Ectodermal cell (in vitro differentiated cells): ENCODE results near the gene CCBE1.
A peak's percentile ranks its signal among the peaks of the same experiment; 100 is the strongest.

Source experiments
- H3K27ac ChIP-seq: 2 replicates; pipeline ENCODE4 v1.7.0; 2013; ENCODE audit warnings: mild to moderate bottlenecking, low read depth, low read length; ENCODE audit not compliant: insufficient read depth, poor library complexity, severe bottlenecking
- H3K27me3 ChIP-seq: 2 replicates; pipeline ENCODE4 v1.7.0; 2013; ENCODE audit warnings: mild to moderate bottlenecking, low read length; ENCODE audit not compliant: insufficient read depth, control insufficient read depth, poor library complexity, severe bottlenecking
- H3K36me3 ChIP-seq: one replicate; pipeline ENCODE4 v1.7.0; 2013; ENCODE audit warnings: low read length; ENCODE audit not compliant: control insufficient read depth, insufficient read depth
- H3K4me1 ChIP-seq: one replicate; pipeline ENCODE4 v1.7.0; 2013; ENCODE audit warnings: low read length; ENCODE audit not compliant: control insufficient read depth, insufficient read depth
- H3K4me3 ChIP-seq: 2 replicates; pipeline ENCODE4 v1.7.0; 2013; ENCODE audit warnings: low read depth, low read length, control low read depth; ENCODE audit not compliant: insufficient read depth
- H3K9me3 ChIP-seq: 2 replicates; pipeline ENCODE4 v1.7.0; 2013; ENCODE audit warnings: mild to moderate bottlenecking, low read length, moderate library complexity; ENCODE audit not compliant: control insufficient read depth
- WGBS, 2 experiments: methylation state at CpG; one replicate each; pipeline ENCODE4 v1.1.7; 2013; ENCODE audit warnings: missing lambda C conversion rate in 2 of 2; 5-methylcytosine and 5-hydroxymethylcytosine counted together

Gene CCBE1

GRCh38 chr18:59592624-59593023, 104.6 kb downstream of the CCBE1 start:
- no peaks in the 10 kb centered on the region for H3K4me1 ChIP-seq
- no peaks in the 10 kb centered on the region for H3K27me3 ChIP-seq
- no peak overlapping the region for H3K27ac ChIP-seq
- no peaks in the 10 kb centered on the region for H3K36me3 ChIP-seq
- H3K9me3 ChIP-seq = no peaks in the 10 kb centered on the region
- 93 to 96% methylated on average over 3 of the region's 3 CpGs for WGBS, 2 experiments
- no peak overlapping the region for H3K4me3 ChIP-seq

- Histone ChIP-seq H3K4me3 (no peak overlapping the region), H3K4me1 (no peaks in the 10 kb centered on the region), H3K36me3 (no peaks in the 10 kb centered on the region), H3K27me3 (no peaks in the 10 kb centered on the region), H3K9me3 (no peaks in the 10 kb centered on the region), H3K27ac (no peak overlapping the region)
- 95 to 100% methylated on average over 1 of the region's 1 CpG for WGBS, 2 experiments
Measured at GRCh38 chr18:59582395-59582794, 114.8 kb downstream of the CCBE1 start.

- no peaks in the 10 kb centered on the region for H3K9me3 ChIP-seq
- 93% methylated on average over 7 of the region's 7 CpGs for WGBS, 2 experiments
Measured at GRCh38 chr18:59579509-59579908, 117.7 kb downstream of the CCBE1 start.

DNA sequence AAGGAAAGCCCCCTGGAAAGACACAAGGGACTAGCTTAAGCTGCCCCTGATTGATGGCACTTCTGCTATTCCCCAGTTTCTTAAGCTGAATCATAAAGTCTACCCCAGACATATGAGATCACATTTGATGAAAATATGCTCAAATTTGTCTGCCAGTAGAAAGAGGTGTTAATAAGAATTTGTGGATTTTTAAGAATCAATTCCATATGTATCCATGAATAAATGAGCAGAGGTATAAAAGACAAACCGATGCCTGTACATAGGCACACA, 119.9 kb downstream of the CCBE1 start:
- Histone ChIP-seq H3K27me3 (no peaks in the 10 kb centered on the region), H3K36me3 (no peaks in the 10 kb centered on the region), H3K4me1 (no peaks in the 10 kb centered on the region), H3K27ac (no peak overlapping the region), H3K4me3 (no peak overlapping the region), H3K9me3 (no peaks in the 10 kb centered on the region)
- WGBS, 2 experiments = 83 to 90% methylated on average over 1 of the region's 1 CpG

More at GRCh38 chr18:59579509-59579908, 117.7 kb downstream of the CCBE1 start:
- H3K27ac ChIP-seq = no peak overlapping the region
- no peak overlapping the region for H3K4me3 ChIP-seq
- no peaks in the 10 kb centered on the region for H3K4me1 ChIP-seq
- no peaks in the 10 kb centered on the region for H3K36me3 ChIP-seq
- no peaks in the 10 kb centered on the region for H3K27me3 ChIP-seq

GRCh38 chr18:59576541-59577385, 120.5 kb downstream of the CCBE1 start:
- Histone ChIP-seq H3K4me3 (no peak overlapping the region), H3K9me3 (no peaks in the 10 kb centered on the region), H3K4me1 (no peaks in the 10 kb centered on the region), H3K36me3 (no peaks in the 10 kb centered on the region), H3K27ac (no peak overlapping the region), H3K27me3 (no peaks in the 10 kb centered on the region)
- WGBS, 2 experiments = 93% methylated on average over 10 of the region's 10 CpGs

DNA sequence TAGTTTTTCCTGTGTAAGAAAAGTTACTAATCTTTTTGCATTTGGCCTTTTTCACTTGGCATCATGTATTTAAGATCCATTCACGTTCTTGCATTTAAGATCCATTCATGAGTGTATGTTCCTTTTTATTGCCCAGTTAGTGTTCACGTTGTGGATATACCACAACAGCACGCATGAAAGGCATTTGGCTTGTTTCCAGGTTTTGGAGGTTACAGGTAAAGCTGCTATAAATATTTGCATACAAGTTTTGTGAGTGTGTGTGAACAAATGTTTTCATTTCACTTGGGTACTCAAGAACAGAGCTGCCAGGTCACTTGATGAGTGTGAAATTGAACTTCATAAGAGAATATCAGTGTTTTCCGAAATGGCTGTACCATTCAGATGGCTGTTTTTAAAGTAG, 121.2 kb downstream of the CCBE1 start:
- Histone ChIP-seq H3K27ac (no peak overlapping the region), H3K9me3 (no peaks in the 10 kb centered on the region), H3K36me3 (no peaks in the 10 kb centered on the region), H3K4me1 (no peaks in the 10 kb centered on the region), H3K4me3 (no peak overlapping the region), H3K27me3 (no peaks in the 10 kb centered on the region)
- WGBS, 2 experiments = 93 to 96% methylated on average over 3 to 4 of the region's 4 CpGs

GRCh38 chr18:59573962-59574361, 123.3 kb downstream of the CCBE1 start:
- Histone ChIP-seq H3K27ac (no peak overlapping the region), H3K36me3 (no peaks in the 10 kb centered on the region), H3K9me3 (no peaks in the 10 kb centered on the region), H3K4me1 (peaks cover 9% of the 10 kb centered on the region), H3K27me3 (peaks cover 6% of the 10 kb centered on the region), H3K4me3 (no peak overlapping the region)
- 96 to 97% methylated on average over 2 of the region's 2 CpGs for WGBS, 2 experiments

- 92 to 98% methylated on average over 2 of the region's 2 CpGs for WGBS, 2 experiments
- H3K36me3 ChIP-seq = no peaks in the 10 kb centered on the region
- H3K9me3 ChIP-seq = no peaks in the 10 kb centered on the region
- H3K27me3 ChIP-seq = peaks cover 13% of the 10 kb centered on the region
- H3K4me1 ChIP-seq = peaks cover 9% of the 10 kb centered on the region
- H3K27ac ChIP-seq = no peak overlapping the region
- no peak overlapping the region for H3K4me3 ChIP-seq
Measured at GRCh38 chr18:59571902-59572301, 125.3 kb downstream of the CCBE1 start.

DNA sequence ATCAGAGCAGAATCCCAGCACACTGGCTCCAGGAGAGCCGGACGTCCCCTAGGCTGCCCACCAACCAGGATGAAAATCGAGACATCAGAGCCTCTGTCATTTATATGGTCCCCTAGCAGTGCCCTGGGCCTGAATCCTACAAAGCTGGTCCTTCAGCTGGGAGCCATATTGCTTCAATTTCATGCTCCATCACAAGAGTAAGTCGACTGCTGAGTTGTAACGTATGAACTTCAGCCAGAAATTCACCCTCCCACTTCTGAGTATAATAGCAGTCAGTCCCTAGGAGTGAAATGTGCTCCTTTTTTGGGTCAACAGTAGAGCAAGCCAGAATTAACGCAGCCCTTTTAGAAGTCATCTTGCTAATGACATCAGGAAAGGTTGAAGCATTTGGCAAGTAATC, 126.4 kb downstream of the CCBE1 start:
- 59 to 61% methylated on average over 6 of the region's 6 CpGs for WGBS, 2 experiments

GRCh38 chr18:59570101-59570775, 127.0 kb downstream of the CCBE1 start:
- no peaks in the 10 kb centered on the region for H3K36me3 ChIP-seq
- H3K27ac ChIP-seq = peak overlapping the region; percentile 38
- WGBS, 2 experiments = 51 to 52% methylated on average over 6 of the region's 6 CpGs
- no peak overlapping the region for H3K4me3 ChIP-seq
- peaks cover 13% of the 10 kb centered on the region for H3K27me3 ChIP-seq
- H3K9me3 ChIP-seq = no peaks in the 10 kb centered on the region
- peaks cover 9% of the 10 kb centered on the region for H3K4me1 ChIP-seq

More for the DNA sequence above, 126.4 kb downstream of the CCBE1 start:
- Histone ChIP-seq H3K4me3 (no peak overlapping the region), H3K27me3 (peaks cover 13% of the 10 kb centered on the region), H3K4me1 (peaks cover 9% of the 10 kb centered on the region), H3K27ac (peak overlapping the region; percentile 38), H3K36me3 (no peaks in the 10 kb centered on the region), H3K9me3 (no peaks in the 10 kb centered on the region)
